Stimulated activated CD4-positive, alpha-beta T cell treated with anti-CD3 and anti-CD28 coated beads, Interleukin-12 subunit alpha, Interleukin-12 subunit beta, amount 100 ng/mL, for 4 hours (primary cell): ENCODE measurements around the gene ZMYND8.
"Not testable (repeated sequence)": the region's sequence is repeated elsewhere in the genome, so short reads cannot be mapped to it uniquely, and the experiment has no call there.

Experiments
- DNase-seq: peaks from one replicate; pipeline ENCODE4 v3.0.0-alpha.2; 2020

Gene ZMYND8

DNA sequence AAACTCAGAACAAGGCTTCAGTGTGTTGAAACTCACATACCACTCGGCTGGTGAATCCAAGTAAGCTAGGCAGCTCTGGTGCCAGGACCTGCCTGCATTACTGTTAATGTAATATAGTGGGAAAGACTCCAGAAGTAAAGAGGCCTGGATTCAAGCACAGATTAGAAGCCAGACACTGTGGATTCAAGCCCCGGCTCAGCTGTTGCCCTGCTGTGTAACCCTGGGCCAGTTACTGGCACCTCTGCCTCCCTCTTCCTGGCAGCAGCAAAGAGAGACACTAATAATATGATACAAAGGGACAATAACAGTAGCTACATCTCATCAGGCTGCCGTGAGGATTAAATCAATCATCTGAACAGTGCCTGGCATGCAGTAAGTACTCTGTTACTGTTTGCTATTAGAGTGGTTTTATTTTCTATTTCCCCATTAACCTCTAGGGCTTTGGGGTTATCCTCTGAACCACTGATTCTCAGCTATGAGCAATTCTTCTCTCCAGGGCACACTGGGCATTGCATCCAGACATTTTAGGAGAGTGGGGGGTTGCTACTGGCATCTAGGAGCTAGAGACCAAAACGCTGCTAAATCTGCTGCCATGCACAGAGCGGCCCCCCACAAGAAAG lies 92.9 kb downstream of the ZMYND8 start:
- DNase-seq = no peak

DNA sequence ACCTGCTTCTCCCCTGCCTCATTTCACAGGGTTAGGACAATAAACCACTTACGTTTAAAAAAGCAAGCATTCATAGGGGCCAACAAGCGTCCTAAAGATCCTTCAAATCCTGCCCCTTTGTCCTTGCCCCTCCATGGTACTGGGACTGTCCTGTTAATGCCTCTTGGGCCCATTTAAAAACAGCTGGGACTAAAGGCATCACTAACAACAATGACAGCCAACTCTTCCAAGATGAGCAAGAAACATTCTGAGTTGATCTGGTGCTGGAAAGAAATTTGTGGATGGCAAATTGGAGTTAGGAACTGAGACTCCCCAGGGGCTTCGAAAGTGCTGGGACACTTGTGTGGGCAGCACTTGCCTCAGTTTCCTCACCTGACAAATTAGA lies 93.4 kb downstream of the ZMYND8 start:
- DNase-seq = no peak

DNA sequence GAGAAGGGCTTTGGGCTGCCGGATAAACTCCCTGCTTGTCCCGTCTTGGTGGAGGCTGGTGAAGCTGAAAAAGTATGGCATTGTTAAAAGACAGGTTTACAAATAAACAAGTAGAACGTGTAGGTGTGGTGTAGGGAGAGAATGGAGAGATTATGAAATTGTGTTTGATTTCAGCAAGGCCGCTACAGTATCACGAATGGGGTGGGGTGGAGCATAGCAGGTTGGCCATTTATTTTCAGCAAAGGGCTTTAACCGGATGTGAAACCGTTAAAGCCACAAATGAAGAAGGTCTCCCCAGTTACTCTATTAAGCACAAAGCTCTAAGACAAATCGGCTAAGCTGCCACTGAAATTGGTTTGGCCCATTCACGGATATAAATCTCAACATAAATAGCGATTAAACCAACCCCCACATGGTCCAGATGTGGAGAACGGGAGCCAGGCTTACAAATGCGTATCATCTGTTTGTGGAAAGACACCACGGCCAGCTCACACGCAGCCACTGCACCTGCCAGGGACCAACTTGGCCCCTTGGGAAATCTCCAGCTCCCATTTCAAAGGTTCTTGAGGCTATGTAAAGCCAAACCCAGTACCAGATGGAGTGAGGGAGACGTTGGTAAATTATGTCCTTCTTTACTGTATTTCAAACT lies 94.0 kb downstream of the ZMYND8 start:
- DNase-seq = no peak

DNA sequence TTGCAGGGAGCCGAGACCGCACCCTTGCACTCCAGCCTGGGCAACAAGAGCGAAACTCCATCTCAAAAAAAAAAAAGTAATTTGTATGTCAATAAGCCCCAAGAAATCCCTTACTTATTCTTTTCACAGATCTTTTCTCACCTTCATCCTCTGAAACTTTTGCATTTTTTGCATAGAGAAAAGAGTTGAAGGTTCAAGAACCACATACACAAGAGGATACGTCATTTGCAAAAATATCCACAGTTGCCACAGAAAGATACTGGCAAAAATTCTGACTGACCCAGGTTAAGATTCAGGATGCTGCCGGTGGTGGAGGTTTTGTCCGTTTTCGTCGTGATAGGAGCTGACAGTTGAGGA lies 94.5 kb downstream of the ZMYND8 start:
- no peak for DNase-seq

DNA sequence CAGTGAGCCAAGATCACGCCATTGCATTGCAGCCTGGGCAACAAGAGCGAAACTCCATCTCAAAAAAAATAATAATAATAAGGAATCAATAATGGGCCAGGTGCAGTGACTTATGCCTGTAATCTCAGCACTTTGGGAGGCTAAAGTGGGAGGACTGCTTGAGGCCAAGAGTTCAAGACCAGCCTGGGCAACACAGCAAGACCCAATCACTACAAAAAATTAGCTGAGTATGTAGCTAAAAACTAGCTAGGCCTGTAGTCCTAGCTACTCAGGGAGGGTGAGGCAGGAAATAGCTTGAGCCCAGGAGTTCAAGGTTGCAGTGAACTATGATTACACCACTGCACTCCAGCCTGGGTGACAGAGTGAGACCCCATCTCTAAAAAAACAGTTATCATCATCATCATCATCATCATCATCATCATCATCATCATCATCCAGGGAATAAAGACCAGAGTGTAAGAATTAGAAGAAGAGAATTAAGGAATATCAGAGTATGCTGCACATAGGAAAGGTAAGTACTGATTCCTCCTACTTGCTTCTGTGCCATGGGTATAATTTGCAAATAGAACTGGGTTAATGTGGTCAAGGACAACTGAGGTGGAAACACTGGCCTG lies 95.2 kb downstream of the ZMYND8 start:
- not testable (repeated sequence) for DNase-seq

DNA sequence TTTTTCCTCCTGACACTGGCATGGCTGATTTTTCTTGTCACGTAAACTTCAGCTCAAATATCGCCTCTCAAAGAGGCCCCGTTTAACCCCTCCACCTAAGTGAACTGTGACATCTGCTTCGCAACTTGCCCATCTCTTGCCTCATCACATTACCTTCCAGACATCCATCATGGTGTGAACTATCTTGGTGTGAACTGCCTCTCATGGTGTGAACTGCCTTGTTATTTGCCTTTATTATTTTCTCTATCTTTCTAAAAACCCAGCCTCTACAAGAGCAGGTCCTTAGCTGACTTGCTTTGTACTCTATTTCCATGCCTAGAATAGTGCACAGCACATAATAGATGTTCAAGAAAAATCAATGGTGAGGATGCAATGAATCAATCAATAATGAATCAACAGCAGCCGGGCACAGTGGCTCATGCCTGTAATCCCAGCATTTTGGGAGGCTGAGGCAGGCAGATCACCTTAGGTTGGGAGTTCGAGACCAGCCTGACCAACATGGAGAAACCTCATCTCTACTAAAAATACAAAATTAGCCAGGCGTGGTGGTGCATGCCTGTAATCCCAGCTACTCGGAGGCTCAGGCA lies 95.9 kb downstream of the ZMYND8 start:
- DNase-seq = not testable (repeated sequence)

DNA sequence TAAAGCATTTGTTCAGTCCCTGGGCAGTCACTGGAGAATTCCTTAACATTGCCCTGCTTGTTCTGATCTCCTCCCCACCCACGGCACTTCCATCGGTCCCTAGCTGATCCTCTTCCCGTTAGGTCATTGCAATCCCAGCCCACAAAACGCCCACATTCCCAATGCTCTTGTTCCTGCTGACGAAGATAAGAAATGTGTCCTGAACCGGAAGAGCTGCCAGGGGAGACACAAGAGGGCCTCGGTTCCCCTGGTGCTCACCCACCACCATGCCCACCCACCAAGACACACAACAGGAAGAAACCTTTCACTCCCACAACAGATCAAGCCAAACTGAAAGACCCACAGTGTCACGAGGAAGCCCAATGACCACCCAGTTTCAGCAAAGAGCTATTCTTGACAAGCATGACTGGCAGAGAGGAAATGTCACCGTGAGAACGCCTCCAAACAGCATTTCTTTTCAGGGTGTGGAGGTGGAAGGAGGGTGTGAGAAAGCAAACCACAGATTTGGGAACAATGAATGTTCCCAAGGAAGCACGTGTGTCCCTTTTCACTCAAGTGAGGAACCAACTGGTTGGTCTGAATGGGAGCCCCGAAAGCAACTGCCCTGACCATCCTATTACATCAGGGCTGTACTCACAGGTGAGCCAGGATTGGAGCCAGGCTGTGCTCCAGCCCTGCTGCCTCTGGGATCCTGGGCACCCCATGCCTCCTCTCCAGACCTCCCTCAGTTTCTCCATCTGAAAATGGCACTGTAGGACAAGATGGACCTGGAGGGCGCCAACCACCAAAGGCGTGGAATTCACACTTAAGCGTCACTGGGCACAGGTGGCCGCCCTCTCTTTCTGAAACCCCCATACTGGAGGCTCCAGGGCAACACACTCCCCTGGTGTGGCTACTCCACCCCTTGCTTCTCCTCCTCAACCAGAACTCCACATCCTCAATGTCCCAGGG lies 97.5 kb downstream of the ZMYND8 start:
- DNase-seq = no peak

DNA sequence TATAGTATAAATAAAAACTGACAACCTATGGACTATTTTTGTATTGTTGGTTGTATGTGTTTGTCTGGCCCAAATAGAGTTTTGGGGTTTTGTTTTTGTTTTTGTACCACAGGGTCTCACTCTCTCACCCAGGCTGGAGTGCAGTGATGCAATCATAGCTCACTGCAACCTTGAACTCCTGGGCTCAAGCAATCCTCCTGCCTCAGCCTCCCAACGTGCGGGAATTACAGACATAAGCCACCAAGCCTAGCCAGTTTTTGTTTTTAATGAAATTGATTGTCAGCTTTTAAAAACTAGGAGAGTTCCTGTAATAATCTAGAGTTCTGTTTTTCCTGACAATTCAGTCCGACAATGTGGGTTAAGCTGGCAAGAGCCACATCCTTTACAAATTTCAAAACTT lies 98.7 kb downstream of the ZMYND8 start:
- no peak for DNase-seq

DNA sequence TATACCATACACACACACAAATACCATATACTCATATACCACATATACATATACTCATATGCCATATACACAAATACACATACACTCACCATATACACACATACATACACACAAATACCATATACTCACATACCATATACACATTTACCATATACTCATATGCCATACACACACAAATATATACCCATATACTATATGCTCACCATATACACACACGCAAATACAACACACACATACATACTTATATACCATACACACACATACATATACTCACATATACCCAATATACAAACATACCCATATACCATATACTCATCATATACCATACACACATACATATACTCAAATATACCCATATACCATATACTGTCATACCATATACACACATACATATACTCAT lies 99.2 kb downstream of the ZMYND8 start:
- no peak for DNase-seq

DNA sequence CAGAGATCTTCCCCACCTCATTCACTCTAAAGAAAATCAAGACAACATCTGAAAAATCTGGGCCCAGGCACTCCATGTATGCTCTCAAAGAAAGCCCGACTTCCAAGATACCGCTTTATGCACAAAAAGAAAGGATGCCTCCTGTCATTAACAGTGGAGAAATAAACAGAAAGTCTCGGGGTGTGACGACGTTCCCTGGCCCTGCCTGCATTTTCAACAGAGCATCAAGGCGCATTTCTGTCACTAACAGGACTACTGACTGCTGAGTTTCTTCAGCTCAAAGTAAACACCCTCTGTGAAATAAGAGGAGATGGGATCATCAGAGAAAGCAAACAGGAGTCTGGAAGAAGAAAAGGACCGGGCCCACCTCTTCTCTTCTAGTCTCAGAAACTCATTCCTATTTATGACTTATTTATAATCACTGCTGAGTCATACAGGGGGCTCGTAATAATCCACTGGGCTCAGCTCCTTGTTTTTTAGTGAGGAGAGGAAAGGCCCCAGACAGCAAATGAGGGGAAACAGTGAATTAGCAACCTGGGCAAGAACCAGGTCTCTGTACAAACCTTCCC lies 99.7 kb downstream of the ZMYND8 start:
- DNase-seq = no peak

DNA sequence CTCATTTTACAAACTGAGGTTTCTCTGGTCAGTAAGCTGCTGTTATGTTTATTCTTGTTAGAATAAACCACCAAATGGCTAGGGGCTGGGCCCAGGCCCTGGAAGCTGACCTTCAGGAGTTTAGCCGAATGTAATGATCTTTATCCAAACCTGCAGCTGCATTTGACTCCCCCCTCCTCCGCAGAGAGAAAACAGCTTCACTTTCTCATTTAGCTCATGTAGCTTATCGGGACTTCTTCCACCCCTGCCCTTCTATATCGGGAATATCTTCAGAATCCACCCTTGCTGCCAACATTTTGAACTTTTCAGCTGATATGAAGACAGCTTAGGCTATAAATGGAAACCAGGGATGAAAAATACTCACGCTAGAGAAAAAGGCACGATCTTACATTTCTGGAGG lies 102.6 kb downstream of the ZMYND8 start:
- no peak for DNase-seq

DNA sequence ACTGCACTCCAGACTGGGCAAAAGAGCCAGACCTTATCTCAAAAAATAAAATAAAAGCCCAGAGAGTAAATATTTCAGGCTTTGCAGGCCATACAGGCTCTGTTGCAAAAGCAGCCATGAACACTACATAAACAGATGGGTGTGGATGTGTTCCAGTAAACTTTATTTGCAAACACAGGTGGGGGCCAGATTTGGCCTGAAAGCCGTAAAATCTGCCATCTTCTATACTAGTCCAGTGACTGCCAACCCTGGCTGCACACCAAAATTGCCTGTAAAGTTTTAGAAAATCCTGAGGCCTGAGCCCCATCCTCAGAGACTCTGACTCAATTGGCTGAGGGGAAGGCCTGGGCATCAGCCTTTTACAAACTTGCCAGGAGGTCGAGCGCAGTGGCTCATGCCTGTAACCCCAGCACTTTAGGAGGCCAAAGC lies 103.6 kb downstream of the ZMYND8 start:
- no peak for DNase-seq

DNA sequence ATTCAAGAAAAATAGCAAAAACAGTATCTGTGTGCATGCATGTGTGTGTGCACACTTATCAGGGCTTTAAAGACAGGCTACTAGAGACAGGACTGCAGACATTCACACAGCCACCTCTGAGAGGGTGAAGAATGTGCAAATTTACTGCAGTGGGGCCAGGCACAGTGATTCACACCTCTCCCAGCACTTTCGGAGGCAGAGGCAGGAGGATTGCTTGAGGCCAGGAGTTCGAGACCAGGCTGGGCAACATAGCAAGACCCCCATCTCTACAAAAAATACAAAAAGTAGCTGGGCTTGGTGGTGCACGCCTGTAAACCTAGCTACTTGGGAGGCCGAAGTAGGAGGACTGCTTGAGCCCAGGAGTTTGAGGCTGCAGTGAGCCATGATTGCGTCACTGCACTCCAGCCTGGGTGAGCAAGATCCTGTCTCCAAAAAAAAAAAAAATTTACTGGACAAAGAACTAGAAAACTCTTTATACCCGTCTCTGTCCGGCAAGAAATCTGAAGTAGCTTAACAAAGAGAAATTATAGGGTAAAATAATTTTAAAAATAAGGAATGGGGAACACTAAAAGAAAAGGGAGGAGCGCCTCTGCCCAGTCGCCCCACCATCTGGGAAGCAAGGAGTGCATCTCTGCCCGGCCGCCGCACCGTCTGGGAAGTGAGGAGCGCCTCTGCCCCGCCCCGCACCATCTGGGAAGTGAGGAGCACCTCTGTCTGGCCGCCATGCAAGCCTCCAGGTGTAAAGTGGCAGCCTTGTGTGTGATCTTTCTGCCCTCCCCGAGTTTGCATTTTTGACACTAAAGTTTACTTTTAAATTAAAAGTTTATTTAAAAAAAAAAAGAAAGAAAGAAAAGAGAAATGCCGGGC lies 105.1 kb downstream of the ZMYND8 start:
- DNase-seq = no peak

DNA sequence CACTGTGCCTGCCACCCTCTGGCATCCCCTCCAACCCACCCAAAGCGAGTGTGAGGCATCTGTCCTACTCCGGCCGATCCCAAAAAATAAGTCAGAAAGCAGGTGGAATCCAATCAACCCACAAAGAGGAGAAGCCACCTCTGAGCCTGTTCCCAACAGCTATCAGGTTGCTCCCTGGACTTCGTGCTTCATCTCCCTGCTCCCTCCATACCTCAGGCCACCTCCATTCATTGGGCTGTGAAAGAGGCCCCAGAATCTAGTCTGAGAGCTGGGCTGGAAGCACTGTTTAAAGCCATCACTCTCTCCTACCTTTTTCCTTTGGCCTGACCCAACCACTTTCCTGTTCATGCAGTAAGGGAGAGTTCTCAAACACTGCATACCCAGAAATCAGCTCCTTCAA lies 106.1 kb downstream of the ZMYND8 start:
- DNase-seq = no peak

DNA sequence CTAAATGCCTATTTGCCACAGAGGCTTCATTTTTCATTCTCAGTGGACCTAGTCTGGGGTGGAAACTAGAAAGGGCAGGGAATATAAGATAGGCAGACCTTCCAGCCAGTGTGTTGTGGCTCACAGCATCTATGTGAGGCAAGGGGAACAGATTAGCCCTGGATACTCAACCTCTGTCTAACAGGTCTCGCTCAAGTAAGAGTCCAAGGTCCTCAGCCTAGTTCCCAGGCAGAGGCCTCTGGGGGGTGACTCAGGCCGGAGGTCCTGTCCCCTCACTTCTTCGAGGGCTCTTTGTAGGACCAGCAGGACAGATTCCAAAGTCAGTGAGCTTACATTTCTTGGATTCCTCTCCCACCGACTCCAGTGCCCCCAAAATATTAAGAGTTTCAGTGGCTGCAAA lies 106.6 kb downstream of the ZMYND8 start:
- no peak for DNase-seq

DNA sequence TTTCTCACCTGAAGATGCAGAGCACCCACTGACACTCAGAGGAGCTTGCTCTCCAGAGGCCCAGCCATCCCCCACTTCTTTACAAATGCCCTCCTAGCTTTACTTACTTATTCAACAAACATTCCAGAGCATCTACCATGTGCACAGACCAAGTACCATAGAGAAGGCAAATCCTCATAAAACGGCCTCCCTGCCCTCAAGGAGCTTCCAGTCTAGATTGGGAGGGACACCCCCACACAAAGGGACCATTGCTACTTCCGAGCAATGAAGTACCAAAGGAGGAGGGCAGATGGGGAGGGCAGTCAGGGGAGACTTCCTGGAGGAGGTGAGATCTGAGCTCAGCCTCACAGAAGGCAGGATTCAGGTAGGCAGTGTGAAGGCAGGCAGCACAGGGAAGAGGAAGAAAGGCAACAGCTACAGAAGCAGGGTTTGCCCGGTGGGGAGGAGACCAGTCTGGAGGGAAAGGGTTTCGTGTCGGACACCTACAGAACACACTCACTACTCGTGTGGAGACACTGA lies 108.0 kb downstream of the ZMYND8 start:
- no peak for DNase-seq

DNA sequence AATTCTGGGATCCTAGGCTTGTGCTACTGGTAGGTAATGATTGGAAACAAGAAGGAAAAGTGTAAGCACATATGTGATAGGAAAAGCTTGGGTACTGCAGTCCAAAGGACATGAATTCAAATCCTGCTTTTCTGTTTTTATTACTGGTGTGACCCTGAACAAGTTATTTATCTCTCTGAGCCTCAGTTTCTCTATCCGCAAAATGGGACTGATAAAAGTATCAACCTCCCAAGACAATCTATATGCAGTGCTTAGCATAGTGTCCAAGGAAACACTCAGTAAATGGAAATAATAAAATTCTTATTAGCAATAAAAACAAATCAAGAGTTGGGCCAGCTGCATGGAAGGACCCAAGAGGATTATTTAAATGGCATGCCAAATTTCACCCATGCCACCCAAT lies 108.5 kb downstream of the ZMYND8 start:
- DNase-seq = no peak

DNA sequence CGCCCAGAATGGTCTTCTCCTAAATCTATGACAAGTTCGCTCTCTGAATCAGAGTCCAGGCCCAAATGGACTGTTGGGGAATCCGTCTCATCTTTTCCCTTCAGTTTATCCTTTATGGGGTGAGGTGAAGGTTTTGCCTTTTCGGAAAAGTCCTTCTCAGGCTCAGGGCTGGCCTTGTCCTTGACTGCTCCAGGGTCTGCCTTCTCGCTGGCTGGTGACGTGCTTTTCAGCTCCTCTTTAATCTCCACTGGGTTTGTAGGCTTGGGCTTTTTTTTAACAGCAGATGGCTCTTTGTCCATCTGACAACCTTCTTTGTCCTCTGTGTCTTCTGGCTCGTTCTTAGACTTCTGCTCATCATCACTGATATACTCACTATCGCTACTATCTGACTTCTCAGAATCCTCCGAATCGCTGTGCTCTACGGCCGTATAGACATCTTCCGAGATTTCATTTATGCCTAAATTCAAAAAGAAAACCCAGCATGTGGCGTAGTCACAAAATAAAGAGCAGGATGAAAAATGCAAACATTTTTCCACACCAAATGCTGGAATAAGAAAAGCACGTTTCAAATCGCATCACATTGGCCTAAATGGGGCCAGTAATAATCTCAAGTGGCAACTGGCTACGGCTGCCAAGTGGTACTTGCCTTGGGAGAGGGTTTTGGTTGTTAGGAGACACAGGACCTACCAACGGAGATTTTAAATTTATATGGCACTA lies 110.3 kb downstream of the ZMYND8 start:
- DNase-seq = no peak

DNA sequence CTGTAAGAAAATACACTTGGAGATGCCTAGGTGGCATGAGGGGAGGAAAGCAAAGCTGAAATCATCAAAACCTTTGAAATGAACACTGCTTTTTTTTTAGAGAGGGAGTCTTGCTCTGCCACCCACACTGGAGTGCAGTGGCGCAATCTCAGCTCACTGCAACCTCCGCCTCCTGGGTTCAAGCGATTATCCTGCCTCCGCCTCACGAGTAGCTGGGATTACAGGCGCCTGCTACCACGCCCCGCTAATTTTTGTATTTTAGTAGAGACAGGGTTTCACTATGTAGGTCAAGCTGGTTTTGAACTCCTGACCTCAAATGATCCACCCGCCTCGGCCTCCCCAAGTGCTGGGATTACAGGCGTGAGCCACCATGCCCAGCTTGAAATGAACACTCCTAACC lies 111.3 kb downstream of the ZMYND8 start:
- DNase-seq = not testable (repeated sequence)

DNA sequence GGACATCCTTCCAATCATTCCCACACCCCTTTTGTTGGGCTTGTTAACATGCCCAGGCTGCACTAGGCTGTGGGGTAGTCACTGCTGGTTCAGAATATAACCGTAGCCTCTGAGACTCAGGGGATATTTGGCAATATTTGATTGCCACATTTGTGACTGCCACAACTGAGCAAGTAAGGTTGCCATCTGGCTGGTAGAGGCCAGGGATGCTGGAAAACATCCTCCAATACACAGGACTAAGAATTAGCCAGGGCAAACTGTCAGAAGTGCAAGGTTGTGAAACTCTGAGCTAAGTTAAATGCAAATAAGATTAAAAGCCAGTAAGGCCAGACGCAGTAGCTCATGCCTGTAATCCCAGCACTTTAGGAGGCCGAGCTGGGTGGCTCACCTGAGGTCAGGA lies 112.0 kb downstream of the ZMYND8 start:
- no peak for DNase-seq
